GM12878 (cell line): ENCODE data around the gene IL27RA. TPM values are rescaled to one million over a fixed set of nuclear protein-coding genes. Genes with fewer than 3 reads are reported as not detected.

Experiments used
- ATF7 ChIP-seq: fragments of 450-650 bp; IDR thresholded peaks from 2 replicates; pipeline ENCODE4 v1.6.1; 2016; ENCODE audit warnings: low read depth, mild to moderate bottlenecking
- CBFB ChIP-seq: IDR thresholded peaks from 2 replicates; pipeline ENCODE4 v1.6.1; 2016; ENCODE audit warnings: antibody characterized with exemption, low read depth
- DPF2 ChIP-seq: fragments of 450-650 bp; IDR thresholded peaks from 2 replicates; pipeline ENCODE4 v1.6.1; 2017; ENCODE audit warnings: mild to moderate bottlenecking
- EED ChIP-seq: sonication (generic); IDR thresholded peaks from 2 replicates; pipeline ENCODE4 v1.6.1; 2016; ENCODE audit warnings: antibody characterized with exemption, low read depth
- IRF4 ChIP-seq: IDR thresholded peaks from 2 replicates; pipeline ENCODE4 v1.6.1; 2011; ENCODE audit warnings: low read depth, low read length
- MEF2B ChIP-seq: fragments of 450-650 bp; IDR thresholded peaks from 2 replicates; pipeline ENCODE4 v1.6.1; 2018; ENCODE audit warnings: mild to moderate bottlenecking, moderate library complexity; ENCODE audit not compliant: partially characterized antibody, poor library complexity, severe bottlenecking
- MTA3 ChIP-seq: IDR thresholded peaks from 2 replicates; pipeline ENCODE4 v1.6.1; 2012; ENCODE audit warnings: low read length, inconsistent platforms, borderline replicate concordance
- MXI1 ChIP-seq: fragments of 150-350 bp; IDR thresholded peaks from 2 replicates; pipeline ENCODE4 v1.6.1; 2011; ENCODE audit warnings: low read depth, mild to moderate bottlenecking, inconsistent platforms, low read length, improper control_type of control experiment
- NBN ChIP-seq: fragments of 450-650 bp; IDR thresholded peaks from 2 replicates; pipeline ENCODE4 v1.6.1; 2016
- NFIC ChIP-seq: IDR thresholded peaks from 2 replicates; pipeline ENCODE4 v1.6.1; 2012; ENCODE audit warnings: low read depth, mild to moderate bottlenecking, inconsistent platforms, low read length, moderate library complexity
- NFYB ChIP-seq: IDR thresholded peaks from 2 replicates; pipeline ENCODE4 v1.6.1; 2011; ENCODE audit warnings: low read depth, mild to moderate bottlenecking, low read length, improper control_type of control experiment, moderate library complexity; ENCODE audit not compliant: insufficient read depth
- PML ChIP-seq: IDR thresholded peaks from 2 replicates; pipeline ENCODE4 v1.6.1; 2012; ENCODE audit warnings: low read length, inconsistent platforms
- RAD51 ChIP-seq: fragments of 450-650 bp; IDR thresholded peaks from 2 replicates; pipeline ENCODE4 v1.6.1; 2016; ENCODE audit warnings: moderate library complexity, mild to moderate bottlenecking, inconsistent platforms
- RCOR1 ChIP-seq: conservative IDR thresholded peaks from 2 replicates; pipeline ENCODE4 v1.6.1; 2012; ENCODE audit warnings: low read depth, low read length, improper control_type of control experiment
- RUNX3 ChIP-seq: IDR thresholded peaks from 2 replicates; pipeline ENCODE4 v1.6.1; 2012; ENCODE audit warnings: low read length, inconsistent platforms
- SIX5 ChIP-seq: IDR thresholded peaks from 2 replicates; pipeline ENCODE4 v1.6.1; 2011; ENCODE audit warnings: mild to moderate bottlenecking, low read depth, low read length, moderate library complexity; ENCODE audit not compliant: severe bottlenecking
- SMAD5 ChIP-seq: IDR thresholded peaks from 2 replicates; pipeline ENCODE4 v1.6.1; 2016; ENCODE audit warnings: antibody characterized with exemption, low read depth
- SP1 ChIP-seq: IDR thresholded peaks from one replicate; pipeline ENCODE4 v1.6.1; 2011; ENCODE audit warnings: low read depth, low read length
- polyA plus RNA-seq, 11 experiments: library from polyadenylated mRNA; depleted of rRNA in 4 of 11; unstranded in 6 of 11; stranded (reverse) in 5 of 11; fragments of >200 nt; fragmentation: Nextera tagmentation in 4 of 11; fragmentation: Illumina TruSeq in 1 of 11; extraction: Ambion mirVana in 4 of 11; extraction: Trizol in 1 of 11; gene quantifications; 1 replicate in 1 of 11; 2 replicates in 10 of 11; pipeline versions ENCODE4 v1.2.1 to v1.2.3, GENCODE V29; 2011 to 2016; ENCODE audit warnings: inconsistent platforms in 2 of 11, missing spikeins in 2 of 11, low read depth in 1 of 11
- total RNA-seq, 4 experiments: library from RNA; depleted of rRNA in 3 of 4; stranded (reverse); fragments of >200 nt in 3 of 4; fragmentation: Illumina TruSeq in 1 of 4; extraction: Trizol in 1 of 4; gene quantifications; 2 replicates each; pipeline versions ENCODE4 v1.2.1 to v1.2.3, GENCODE V29; 2013 to 2021
- TF ChIP-seq, protein P1 (sequence below): fragments of 450-650 bp; IDR thresholded peaks from 2 replicates; pipeline ENCODE4 v1.6.1; 2017; ENCODE audit warnings: low read depth, mild to moderate bottlenecking, moderate library complexity
- TF ChIP-seq, protein P2 (sequence below): fragments of 450-650 bp; IDR thresholded peaks from 2 replicates; pipeline ENCODE4 v1.6.1; 2017; ENCODE audit warnings: mild to moderate bottlenecking, moderate library complexity
- TF ChIP-seq, protein P3 (sequence below): IDR thresholded peaks from 2 replicates; pipeline ENCODE4 v1.6.1; 2012; ENCODE audit warnings: low read depth, low read length, improper control_type of control experiment
- TF ChIP-seq, protein P4 (sequence below): IDR thresholded peaks from 2 replicates; pipeline ENCODE4 v1.6.1; 2011; ENCODE audit warnings: borderline replicate concordance, low read depth, mild to moderate bottlenecking, moderate library complexity, mixed read lengths, low read length; ENCODE audit not compliant: insufficient read depth; ENCODE audit errors: extremely low read length

IL27RA gene
- total and polyA plus RNA-seq, 10 of the 15 experiments (the other 5 are each of a cell fraction or from before 2014, with no cell fraction given), result 8.4 to 63.5 (median 41.2) TPM

DNA sequence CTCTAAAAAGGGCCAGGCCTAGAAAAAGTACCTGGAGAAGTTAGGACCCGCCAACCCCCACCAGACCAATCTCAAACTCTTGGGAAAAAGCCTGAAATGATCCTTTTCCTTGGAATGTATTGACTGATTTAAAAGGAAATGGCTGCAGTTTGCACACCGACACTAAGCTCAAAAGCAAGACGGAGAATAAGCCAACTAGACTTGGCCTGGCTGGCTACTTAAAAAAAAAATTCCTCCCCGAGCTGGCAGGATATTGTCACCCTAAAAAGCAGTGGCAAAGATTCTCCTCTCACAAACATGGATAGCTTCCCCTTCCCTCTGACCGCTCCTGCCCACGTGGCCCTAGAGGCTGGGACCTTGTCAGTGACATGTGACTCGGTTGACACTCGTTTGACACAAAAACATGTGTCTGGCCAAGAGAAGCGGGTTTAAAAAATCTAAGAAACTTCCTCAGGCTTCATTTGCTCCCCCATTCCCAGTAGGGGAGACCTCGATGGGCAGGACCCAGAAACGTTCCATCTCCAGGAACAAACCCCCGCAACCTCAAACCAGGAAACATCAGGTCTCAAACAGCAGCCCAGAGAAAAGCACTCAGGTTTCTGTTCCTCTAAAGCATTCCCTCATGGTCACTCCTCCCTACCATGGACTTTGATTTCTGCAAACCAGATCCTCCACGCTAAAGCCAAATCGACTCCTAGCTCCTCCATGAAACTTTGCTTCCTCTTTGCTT is 26.8 kb upstream of the IL27RA start (continued):
- TF ChIP-seq, protein P1, sequence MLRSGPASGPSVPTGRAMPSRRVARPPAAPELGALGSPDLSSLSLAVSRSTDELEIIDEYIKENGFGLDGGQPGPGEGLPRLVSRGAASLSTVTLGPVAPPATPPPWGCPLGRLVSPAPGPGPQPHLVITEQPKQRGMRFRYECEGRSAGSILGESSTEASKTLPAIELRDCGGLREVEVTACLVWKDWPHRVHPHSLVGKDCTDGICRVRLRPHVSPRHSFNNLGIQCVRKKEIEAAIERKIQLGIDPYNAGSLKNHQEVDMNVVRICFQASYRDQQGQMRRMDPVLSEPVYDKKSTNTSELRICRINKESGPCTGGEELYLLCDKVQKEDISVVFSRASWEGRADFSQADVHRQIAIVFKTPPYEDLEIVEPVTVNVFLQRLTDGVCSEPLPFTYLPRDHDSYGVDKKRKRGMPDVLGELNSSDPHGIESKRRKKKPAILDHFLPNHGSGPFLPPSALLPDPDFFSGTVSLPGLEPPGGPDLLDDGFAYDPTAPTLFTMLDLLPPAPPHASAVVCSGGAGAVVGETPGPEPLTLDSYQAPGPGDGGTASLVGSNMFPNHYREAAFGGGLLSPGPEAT, result peak; percentile 90
- TF ChIP-seq RUNX3, result peak; percentile 63
- TF ChIP-seq SIX5, result no peak
- 0 out of 2 replicates have a peak, but pooled peaks have one; percentile 56 for TF ChIP-seq NFIC
- TF ChIP-seq MXI1, result peak; percentile 81
- TF ChIP-seq SMAD5, result no peak
- TF ChIP-seq NFYB, result no peak
- TF ChIP-seq, protein P2, sequence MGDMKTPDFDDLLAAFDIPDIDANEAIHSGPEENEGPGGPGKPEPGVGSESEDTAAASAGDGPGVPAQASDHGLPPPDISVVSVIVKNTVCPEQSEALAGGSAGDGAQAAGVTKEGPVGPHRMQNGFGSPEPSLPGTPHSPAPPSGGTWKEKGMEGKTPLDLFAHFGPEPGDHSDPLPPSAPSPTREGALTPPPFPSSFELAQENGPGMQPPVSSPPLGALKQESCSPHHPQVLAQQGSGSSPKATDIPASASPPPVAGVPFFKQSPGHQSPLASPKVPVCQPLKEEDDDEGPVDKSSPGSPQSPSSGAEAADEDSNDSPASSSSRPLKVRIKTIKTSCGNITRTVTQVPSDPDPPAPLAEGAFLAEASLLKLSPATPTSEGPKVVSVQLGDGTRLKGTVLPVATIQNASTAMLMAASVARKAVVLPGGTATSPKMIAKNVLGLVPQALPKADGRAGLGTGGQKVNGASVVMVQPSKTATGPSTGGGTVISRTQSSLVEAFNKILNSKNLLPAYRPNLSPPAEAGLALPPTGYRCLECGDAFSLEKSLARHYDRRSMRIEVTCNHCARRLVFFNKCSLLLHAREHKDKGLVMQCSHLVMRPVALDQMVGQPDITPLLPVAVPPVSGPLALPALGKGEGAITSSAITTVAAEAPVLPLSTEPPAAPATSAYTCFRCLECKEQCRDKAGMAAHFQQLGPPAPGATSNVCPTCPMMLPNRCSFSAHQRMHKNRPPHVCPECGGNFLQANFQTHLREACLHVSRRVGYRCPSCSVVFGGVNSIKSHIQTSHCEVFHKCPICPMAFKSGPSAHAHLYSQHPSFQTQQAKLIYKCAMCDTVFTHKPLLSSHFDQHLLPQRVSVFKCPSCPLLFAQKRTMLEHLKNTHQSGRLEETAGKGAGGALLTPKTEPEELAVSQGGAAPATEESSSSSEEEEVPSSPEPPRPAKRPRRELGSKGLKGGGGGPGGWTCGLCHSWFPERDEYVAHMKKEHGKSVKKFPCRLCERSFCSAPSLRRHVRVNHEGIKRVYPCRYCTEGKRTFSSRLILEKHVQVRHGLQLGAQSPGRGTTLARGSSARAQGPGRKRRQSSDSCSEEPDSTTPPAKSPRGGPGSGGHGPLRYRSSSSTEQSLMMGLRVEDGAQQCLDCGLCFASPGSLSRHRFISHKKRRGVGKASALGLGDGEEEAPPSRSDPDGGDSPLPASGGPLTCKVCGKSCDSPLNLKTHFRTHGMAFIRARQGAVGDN, result peak; percentile 96
- peak; percentile 38 for TF ChIP-seq DPF2
- TF ChIP-seq, protein P3, sequence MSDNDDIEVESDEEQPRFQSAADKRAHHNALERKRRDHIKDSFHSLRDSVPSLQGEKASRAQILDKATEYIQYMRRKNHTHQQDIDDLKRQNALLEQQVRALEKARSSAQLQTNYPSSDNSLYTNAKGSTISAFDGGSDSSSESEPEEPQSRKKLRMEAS, result peak; percentile 61; the same call in 1 of the 2 replicates
- no peak for TF ChIP-seq RCOR1
- 0 out of 2 replicates have a peak, but pooled peaks have one; percentile 42 for TF ChIP-seq PML
- TF ChIP-seq MEF2B, result peak; percentile 9
- TF ChIP-seq CBFB, result no peak
- 0 out of 2 replicates have a peak, but pooled peaks have one; percentile 58 for TF ChIP-seq NBN
- peak; percentile 16; the same call in 1 of the 2 replicates for TF ChIP-seq ATF7
- TF ChIP-seq SP1, result no peak
- peak; percentile 88 for TF ChIP-seq EED
- TF ChIP-seq MTA3, result peak; percentile 34; the same call in 1 of the 2 replicates
- peak; percentile 57; the same call in 1 of the 2 replicates for TF ChIP-seq IRF4
- TF ChIP-seq, protein P4, sequence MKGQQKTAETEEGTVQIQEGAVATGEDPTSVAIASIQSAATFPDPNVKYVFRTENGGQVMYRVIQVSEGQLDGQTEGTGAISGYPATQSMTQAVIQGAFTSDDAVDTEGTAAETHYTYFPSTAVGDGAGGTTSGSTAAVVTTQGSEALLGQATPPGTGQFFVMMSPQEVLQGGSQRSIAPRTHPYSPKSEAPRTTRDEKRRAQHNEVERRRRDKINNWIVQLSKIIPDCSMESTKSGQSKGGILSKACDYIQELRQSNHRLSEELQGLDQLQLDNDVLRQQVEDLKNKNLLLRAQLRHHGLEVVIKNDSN, result peak; percentile 77
- TF ChIP-seq RAD51, result peak; percentile 94
